Left cardiac atrium (tissue), 4 donors: ENCODE data around the gene OR52W1. TPM values are rescaled to one million over a fixed set of nuclear protein-coding genes. Genes with fewer than 3 reads are reported as not detected.
A peak's percentile ranks its signal among the peaks of the same experiment; 100 is the strongest.

Source experiments
- ATAC-seq, 2 donors: fragments of 200-7000 bp; cut with Tn5 transposase; one replicate each; pipeline ENCODE4 v1.9.1; 2020; ENCODE audit warnings: mild to moderate bottlenecking in 2 of 2, moderate library complexity in 2 of 2
- DNase-seq: peaks from one replicate; pipeline ENCODE4 v3.0.0-alpha.2; 2020
- intact Hi-C, 2 donors: fragments of 100-400 bp; cut with DNase I; formaldehyde crosslinking; loops; one replicate each; pipeline versions ENCODE4 v1.14.1 to v1.15.1; 2022 to 2023
- long read RNA-seq: library from polyadenylated mRNA; unstranded; transcript quantifications from one replicate; pipeline ENCODE4 v2.0.0, GENCODE V29; 2021
- total RNA-seq, 2 donors: library from RNA; stranded (reverse); fragmentation: NEBNext Ultra II Directional; extraction: Animal tissue kit (Norgen Biotek cat#: 25700); gene quantifications; one replicate each; pipeline ENCODE4 v1.2.1, GENCODE V29; 2021
- donor health status: DM: no; HTN: yes; CAD: no.
- donor health status: DM: no; HTN: yes; CAD: no; lungs with severe emphysema.
- donor health status: DM: yes; HTN: yes; CAD: no.
- donor health status: Dilated cardiomyopathy.

The OR52W1 gene
- total RNA-seq = not detected
- long read RNA-seq = 0 reads

- intact Hi-C loops = no loop called here
- DNase-seq = no peak
- no peak for ATAC-seq
Measured at GRCh38 chr11:6199174-6199810, at the start of gene OR52W1. TSS of gene OR52W1 (plus strand) at chr11:6199224. CDS start at chr11:6199224, 0 bp downstream.

DNA sequence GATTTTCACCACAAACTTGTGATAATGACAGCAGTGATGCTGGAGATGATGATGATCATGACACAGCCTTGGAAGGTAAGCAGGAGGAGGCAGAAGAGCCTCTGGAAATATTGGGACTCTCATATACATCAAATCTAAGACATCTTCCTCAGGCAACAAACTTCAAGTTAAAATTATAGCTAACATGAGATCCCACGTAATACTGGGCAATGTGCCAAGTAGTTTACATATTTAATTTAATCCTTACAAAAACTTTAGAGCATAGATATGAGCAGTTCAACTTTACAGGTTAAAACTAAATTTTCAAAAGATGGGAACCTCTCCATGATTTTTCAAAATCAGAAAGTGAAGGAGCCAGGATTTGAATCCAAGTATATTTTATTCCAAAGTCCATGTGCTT lies 47.9 kb upstream of the OR52W1 start:
- DNase-seq (no peak), ATAC-seq (no peak)
- intact Hi-C loops = no loop called here

- ATAC-seq = no peak
- DNase-seq = no peak
- intact Hi-C loops = no loop called here
Measured at GRCh38 chr11:6152126-6152525, 46.9 kb upstream of the OR52W1 start.

DNA sequence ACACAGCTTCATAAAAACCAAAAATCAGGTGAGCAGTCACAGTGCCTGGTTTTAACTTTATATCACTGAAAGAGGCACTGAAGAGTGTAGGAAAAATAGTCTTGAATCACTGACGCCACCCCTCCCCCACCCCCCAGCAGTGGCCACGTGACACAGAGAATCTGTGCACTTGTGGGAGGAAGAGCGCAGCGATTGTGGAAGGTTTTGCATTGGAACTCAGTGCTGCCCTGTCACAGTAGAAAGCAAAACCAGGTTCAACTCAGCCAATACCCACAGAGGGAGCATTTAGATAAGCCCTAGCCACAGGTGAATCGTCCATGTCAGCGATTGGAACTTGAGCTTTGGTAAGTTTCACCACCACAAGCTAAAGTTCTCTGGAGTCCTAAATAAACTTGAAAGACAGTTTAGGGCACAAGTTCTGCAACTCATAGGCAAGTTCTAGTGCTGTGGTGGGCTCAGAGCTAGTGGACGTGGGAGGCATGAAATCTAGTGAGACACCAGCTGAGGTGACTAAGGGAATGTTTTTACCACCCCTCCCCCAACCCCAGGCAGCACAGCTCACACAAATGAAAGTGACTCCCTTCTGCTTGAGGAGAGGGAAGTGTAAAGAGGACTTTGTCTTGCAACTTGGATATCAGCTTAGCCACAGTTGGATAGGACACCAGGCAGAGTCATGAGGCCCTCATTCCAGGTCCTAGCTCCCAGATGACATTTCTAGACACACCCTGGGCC lies 42.2 kb upstream of the OR52W1 start:
- DNase-seq (no peak), ATAC-seq (no peak)
- intact Hi-C loops = no loop called here

GRCh38 chr11:6170226-6170625 lies 28.8 kb upstream of the OR52W1 start, which contains the start of gene OR52B2:
TSS of gene OR52B2 (minus strand) at chr11:6170326. CDS start at chr11:6170326, 0 bp downstream.
- no peak for ATAC-seq
- no peak for DNase-seq
- intact Hi-C loops = no loop called here

GRCh38 chr11:6175440-6175839 lies 23.6 kb upstream of the OR52W1 start:
- DNase-seq (no peak), ATAC-seq (no peak)
- intact Hi-C loops = no loop called here

DNA sequence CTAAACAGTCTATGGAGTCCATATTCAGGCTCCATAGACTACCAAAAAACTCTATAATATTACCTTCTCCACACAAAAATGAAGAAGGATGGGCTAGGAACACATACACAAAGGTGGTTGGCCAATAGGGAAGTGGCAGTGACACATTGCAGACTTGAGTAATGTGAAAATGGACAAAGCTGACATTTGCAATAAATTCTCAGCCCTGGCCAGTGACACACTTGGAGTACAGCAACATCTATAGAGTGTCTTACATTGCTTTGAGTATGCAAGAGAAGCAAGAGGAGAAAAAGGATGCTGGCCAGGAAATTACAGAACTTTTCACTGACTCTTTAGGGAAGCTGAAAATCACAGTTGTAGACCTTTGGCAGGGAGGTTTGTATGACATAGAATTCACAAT lies 7.3 kb upstream of the OR52W1 start:
- ATAC-seq (no peak), DNase-seq (no peak)
- intact Hi-C loops = no loop called here

DNA sequence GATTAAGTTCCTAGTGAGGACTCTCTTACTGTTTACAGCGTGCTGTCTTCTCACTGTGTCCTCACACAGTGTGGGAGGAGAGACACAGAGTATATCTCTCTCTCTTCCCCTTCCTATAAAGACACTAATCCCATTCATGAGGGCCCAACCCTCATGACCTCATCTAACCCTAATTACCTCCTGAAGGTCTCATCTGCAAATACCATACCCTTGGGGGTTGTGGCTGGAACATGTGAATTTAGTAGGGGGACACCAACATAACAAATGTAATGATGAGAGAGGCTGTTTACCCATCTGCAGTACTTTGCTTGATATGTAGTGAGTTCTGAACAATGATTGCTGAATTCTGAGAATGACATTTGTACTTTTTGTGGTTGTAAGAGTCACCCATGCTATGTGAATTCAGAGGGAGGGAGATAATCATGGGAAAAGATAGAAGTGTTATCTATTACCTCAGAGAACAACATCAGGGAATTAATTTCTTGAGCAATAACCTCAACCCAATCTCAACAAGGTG lies 4.9 kb upstream of the OR52W1 start:
- ATAC-seq (no peak), DNase-seq (no peak)
- intact Hi-C loops = no loop called here

DNA sequence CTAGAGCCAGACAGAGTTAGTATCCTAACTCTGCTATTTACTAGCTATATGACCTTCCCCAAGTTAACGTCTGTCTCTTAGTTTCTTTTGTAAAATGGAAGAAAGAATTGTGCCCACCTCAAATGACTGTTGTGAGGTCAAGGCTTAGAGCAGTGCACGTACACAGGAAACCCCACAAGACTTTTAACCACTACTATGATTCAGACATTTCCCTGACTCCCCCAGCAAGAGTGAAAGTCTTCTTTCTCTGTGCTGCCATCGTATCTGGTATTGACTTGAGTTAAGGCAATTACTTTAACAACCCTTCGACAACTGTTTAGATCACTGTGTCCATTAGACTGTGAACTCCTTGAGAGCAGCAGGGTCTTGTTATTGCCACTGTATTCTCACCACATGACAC lies 2.6 kb upstream of the OR52W1 start:
- DNase-seq (no peak), ATAC-seq (no peak)
- intact Hi-C loops = no loop called here

- ATAC-seq = no peak
- DNase-seq = no peak
- intact Hi-C loops = no loop called here
Measured at GRCh38 chr11:6197466-6198200, 1.4 kb upstream of the OR52W1 start.

DNA sequence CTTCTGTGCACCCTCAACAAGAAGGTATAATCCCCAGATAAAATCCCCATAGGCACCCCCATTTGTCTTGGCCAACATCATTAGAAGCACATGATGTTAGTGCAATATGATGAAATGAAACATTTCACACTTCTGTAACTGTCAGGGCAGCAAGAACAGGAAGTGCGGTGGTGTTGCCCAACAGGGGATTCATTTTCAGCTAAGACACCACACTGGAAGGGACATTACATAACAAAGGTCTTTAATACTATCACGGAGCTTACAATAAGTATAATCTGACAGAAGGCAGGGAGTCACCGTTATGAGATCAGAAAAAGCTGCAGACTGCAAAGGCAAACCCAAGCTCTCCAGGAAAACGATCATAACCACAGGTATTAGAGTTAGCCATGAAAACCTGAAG lies 2.0 kb downstream of the OR52W1 start:
- intact Hi-C loops = no loop called here
- DNase-seq = peak; percentile 50
- ATAC-seq = peak; percentile 58 to 63

- no peak for DNase-seq
- ATAC-seq = no peak
- intact Hi-C loops = no loop called here
Measured at GRCh38 chr11:6201481-6201880, 2.5 kb downstream of the OR52W1 start.

- intact Hi-C loops = no loop called here
- no peak for ATAC-seq
- DNase-seq = no peak
Measured at GRCh38 chr11:6202041-6202440, 3.0 kb downstream of the OR52W1 start.

GRCh38 chr11:6203327-6203726 lies 4.3 kb downstream of the OR52W1 start:
- ATAC-seq (no peak), DNase-seq (no peak)
- intact Hi-C loops = no loop called here

DNA sequence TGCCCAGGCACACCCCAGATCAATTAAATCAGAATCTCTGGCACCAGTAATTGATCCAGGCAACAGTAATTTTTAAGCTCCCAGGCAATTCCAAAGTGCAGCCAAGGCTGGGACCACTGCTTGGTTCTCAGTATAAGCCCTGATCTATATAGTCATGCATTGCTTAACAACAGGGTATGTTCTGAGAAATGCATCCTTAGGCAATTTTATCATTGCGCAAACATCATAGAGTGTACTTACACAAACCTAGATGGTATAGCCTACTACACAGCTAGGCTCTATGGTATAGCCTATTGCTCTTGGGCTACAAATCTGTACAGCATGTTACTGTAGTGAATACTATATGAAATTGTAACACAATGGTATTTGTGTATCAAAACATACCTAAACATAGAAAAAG lies 5.7 kb downstream of the OR52W1 start:
- intact Hi-C loops = no loop called here

DNA sequence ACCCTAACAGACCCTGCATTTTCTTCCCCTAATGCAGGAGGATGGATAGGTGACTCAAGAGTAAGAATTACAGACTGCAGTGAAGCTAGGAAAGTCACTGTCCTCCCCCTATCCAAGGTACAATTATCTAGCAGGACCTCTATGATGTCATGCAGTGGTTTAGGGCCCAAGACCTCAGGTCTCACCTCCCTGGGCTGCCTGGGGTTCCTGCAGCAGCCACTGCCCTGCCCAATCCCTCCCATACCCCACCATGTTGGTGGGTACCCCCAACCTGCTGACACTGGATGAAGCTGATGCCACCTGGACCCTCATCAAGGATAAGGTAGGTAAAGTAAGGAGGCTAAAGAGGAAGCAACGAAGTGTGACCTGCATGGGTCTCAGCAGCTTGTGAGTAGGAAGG lies 6.3 kb downstream of the OR52W1 start, which contains the start of gene C11orf42:
Gene C11orf42 (plus strand): TSS at position 192 of the 400 bp plus-strand sequence. CDS start 59 bp downstream, at position 251.
- DNase-seq = no peak
- ATAC-seq = no peak
- intact Hi-C loops = no loop called here

More for the DNA sequence above, 5.7 kb downstream of the OR52W1 start:
- no peak for ATAC-seq
- DNase-seq = no peak

DNA sequence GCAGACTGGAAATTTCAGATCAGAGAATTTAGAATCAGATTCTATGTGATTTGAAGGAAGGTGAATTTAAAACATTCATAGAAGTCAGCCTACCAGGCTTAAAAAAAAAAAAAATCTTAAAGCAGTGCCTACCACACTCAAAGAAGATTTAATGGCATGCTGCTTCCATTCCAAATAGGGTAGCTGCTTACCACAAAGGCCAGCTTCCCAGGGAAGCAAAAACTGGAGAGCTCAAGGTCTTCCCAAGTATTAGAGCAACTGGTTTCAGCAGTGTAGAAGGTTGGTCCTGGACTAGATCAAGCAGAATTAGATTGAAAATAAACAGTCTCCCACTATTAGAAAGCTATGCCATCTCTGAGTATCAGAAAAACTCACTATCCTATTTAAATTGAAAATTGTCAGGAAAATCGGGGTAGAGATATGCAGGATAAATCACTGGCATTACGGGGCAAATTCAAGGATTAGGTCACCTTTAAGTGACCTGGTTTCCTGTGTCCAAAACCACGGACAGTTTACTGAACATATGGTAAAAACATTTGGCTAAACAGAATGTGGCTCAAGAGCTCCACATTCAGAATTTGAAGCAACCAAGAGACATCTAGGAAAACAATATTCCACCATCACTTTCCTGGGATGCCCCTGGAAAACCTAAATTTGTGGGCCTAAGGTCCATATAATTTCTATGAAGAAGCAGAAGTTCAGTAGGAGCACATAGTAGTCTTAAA lies 7.6 kb downstream of the OR52W1 start:
- intact Hi-C loops = no loop called here
- DNase-seq = no peak
- ATAC-seq = no peak

GRCh38 chr11:6209801-6210200 lies 10.8 kb downstream of the OR52W1 start:
- intact Hi-C loops = no loop called here
- ATAC-seq (no peak), DNase-seq (no peak)

- DNase-seq (no peak), ATAC-seq (no peak)
- intact Hi-C loops = no loop called here
Measured at GRCh38 chr11:6210274-6210955, 11.4 kb downstream of the OR52W1 start.
